Fibroblast of peridontal ligament (primary cell): ENCODE results near the gene HRH3.

ENCODE experiments used
- DNase-seq: peaks from one replicate; pipeline ENCODE4 v3.0.0-alpha.2; 2010; ENCODE audit errors: extremely low read depth

HRH3 gene

DNA sequence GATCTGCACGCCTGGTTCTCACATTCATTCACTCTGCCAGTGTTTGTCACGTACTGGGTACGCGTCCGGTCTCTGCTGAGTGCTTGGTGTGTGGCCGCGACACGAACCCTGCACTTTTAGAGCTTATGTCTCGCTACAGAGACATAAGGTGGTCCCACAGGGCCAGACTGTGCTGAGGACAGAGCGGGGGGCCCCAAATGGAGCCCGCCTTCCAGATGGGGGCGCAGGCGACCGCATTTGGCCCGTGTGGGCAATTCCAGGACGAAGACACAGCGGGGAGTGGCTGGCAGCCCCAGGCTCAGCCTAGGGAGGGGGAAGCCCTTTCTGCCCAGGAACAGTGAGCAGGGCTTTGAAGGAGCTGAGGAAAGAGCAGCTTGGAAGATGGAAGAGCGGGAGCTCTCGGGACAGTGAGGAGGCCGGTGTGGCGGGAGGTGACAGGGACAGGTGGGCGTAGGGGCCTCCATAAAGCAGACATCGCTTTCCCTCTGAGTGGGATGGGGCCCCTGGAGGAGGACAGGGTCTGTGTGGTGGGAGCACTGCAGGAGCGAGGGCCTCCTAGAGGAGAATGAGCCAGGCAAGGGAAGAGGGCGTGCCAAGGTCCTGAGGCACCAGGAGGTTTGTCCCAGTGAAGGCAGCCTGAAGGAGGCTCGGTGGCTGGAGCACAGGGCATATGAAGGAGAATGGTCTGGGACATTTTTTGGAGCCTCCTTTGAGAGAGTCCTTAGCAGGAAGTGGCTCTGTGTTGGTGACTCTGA lies 45.0 kb downstream of the HRH3 start:
- DNase-seq: no peak

DNA sequence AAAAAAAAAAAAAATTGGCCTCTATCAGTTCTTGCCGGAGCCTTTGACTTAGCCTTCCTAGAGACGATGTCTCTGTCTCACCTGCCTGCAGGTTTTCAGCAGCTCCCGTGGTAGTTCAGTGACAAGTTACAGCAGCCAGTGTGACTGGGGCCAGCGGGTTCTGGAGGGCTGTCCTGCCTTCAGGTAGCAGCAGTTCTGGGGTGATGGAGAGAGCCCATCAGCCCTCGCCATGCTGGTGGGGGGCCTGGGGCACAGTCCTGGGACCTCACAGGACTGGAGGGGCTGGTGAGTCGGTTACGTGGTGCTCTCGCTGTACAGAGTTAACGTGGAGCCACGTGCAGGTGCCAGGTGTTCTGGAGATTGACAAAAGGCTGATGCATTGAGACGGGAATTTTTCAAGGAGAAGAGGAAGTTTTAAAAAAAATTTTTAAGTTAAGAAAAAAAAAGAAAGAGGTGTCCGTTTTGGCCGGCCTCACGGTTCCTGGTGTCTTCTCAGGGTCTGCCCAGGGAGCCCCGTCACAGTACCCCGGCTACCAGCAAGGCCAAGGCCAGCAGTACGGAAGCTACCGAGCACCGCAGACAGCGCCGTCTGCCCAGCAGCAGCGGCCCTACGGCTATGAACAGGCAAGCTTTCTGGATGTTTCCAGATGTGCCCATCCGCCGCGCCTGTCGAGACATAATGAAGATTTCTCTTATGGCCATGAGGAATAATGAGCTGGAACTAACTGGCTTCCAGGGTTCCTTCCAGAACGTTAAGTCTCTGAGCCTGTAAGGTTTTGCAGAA lies 45.9 kb downstream of the HRH3 start:
- no peak for DNase-seq

DNA sequence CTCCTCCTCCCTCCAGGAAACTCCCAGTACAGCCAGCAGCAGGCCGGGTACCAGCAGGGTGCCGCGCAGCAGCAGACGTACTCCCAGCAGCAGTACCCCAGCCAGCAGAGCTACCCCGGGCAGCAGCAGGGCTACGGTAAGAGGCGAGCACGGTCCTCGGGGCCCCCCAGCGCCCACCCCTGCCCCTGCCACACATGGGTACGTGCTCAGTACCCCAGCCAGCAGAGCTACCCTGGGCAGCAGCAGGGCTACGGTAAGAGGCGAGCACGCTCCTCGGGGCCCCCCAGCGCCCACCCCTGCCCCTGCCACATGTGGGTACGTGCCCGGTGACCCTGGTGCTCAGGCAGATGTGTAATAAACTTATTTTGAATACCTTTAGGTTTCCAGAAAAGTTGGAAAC lies 47.4 kb downstream of the HRH3 start:
- DNase-seq: no peak

DNA sequence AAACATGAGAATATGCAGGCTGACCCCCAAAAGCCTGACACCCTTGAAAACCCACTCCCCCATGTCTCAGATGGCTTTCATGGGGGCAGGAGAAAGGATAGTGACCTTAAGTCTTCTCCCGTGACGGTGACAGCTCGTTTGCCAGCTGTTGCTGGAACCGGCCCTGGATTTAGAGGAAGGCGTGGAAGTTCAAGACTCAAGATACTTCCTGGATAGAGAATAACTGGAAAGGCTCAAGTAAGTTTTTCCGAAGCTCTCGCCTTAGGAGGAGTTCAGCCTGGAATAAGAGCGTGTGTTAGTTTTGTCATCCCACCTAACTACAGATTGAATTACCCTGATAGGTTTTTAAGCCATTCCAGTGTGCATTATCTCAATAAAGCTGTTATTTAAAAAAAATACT lies 48.8 kb downstream of the HRH3 start:
- DNase-seq: no peak

DNA sequence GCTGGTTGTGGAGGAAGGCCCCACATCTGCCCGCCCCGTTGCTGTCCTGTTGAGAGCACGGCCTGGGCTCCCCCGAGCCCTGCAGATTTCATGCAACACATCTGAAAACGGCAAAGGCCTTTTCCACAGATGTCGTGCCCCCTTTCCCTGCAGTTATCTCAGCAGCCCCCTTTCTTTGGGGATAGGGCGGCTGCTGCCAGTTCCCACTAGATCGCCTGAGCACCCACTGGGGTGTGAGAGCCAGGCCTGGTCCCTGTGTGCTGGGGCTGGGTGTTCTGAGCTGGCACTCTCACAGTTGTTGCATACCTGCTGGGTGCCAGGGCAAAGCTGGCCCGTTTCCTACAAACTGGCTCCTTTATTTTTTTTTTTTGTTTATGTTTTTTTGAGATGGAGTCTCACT lies 49.5 kb downstream of the HRH3 start:
- no peak for DNase-seq

DNA sequence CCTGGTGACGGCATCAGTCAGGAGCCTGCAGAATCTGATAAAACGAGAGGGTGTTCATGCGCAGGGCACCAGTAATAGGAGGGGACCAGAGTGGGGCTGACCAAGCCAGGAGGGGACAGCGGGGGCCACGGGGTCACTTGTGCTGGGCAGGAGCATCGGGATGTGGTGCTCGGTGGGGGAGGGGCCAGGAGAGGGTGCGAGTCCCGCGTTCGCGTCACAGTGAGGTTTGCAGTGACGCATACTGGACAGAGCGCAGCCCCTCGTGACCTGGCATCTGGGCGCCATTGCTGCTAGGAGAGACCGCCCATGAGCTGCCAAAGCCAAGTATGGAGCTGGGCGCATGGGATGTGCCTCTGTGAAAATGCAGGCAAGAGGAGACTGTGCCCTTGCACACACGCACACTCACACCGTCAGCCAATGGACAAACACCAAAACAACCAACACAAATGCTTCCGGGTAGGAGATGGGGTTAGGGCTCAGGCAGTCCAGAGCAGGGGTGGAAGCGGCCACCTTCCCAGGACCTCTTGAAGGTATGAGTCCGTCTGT lies 51.1 kb downstream of the HRH3 start:
- DNase-seq: no peak

DNA sequence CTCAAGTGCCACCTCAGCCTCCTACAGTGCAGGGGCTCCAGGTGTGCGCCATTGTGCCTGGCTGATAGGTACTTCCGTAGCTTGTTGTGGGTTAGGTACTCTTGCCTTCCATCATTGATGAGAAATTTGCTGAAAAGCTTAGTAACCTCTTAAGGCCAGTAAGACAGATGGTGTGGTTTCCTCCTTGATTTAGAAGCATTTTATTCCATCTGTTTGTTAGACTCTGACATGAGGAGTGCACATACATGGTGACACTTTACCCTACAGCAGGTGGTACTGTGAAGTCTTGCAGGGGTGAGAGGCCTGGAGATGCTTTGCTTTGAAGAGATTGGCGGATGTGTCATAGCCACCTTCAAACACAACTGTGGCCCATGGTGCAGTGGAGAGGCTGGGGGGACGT lies 52.0 kb downstream of the HRH3 start:
- DNase-seq: no peak

DNA sequence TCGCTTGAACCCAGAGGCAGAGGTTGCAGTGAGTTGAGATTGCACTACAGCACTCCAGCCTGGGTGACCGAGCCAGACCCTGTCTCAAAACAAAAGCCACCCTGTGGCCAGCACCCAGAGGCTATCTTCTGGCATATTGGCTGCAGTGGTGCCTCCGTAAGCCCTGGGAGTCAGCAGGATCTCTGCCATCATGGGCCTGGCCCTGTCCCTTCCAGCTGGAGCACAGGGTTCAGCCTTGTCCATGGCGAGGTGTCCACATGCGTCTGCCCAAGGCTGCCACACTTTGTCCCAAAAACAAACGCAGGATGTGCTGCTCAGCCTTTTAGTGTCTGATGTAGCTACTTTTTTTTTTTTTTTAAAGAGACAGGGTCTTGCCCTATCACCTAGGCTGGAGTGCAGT lies 52.6 kb downstream of the HRH3 start:
- no peak for DNase-seq

DNA sequence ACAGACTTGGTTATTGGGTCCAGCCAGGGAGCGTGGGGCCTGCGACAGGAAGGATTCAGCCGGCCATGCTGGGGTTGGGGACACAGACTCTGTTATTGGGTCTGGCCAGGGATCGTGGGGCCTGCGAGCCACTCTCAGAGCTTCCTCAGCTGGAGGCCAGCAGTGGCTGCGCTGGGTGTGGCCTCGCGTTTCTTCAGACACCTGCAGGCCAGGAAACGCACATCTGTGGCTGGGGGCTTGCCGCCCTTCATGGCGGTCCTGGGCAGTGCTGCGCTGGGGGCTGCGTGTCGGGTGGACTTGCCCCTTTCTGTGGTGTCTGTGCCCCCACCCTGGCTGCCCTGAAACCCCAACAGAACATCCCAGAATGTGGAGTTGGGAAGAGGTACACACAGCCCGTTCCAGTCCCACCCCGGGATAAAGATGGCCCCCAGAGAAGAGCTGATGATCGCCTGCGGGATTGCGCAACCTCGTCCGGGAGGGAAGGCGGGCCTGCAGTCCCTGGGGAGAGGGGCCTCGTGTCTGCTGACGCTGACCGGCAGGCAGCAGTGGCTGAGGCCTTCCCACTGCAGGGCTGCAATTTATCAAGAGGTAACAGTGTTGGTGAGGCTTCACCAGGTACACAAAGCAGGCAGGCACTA lies 54.2 kb downstream of the HRH3 start:
- no peak for DNase-seq
